Gastrocnemius medialis (tissue), 4 donors: Measurements from ENCODE around the gene DPYSL5.

Experiments used
- CTCF ChIP-seq, 5 experiments: fragments of 450-650 bp in 3 of 5; fragments of 200-600 bp in 2 of 5; sonication (generic) in 2 of 5; IDR thresholded peaks in 4 of 5; conservative IDR thresholded peaks in 1 of 5; 1 replicate in 4 of 5; 2 replicates in 1 of 5; pipeline ENCODE4 v1.5.1; 2016 to 2019; ENCODE audit warnings: antibody characterized with exemption in 5 of 5, mild to moderate bottlenecking in 3 of 5, moderate library complexity in 3 of 5
- POLR2A ChIP-seq, 2 donors: fragments of 450-650 bp; IDR thresholded peaks; one replicate each; pipeline ENCODE4 v1.6.1; 2017; ENCODE audit warnings: antibody characterized with exemption in 2 of 2, mild to moderate bottlenecking in 2 of 2, moderate library complexity in 2 of 2

GRCh38 chr2:26905341-26906198 lies 57.6 kb downstream of the DPYSL5 start:
- TF ChIP-seq POLR2A (IDR thresholded peaks at IDR 0.05) (no peak), CTCF (IDR thresholded peaks at IDR 0.05 in 4 of 5, conservative IDR thresholded peaks at IDR 0.05 in 1 of 5) (no peak)
